WTC11 (cell line): ENCODE results near the gene LASP1NB.

Experiments used
- ATAC-seq: fragments of 200-7000 bp; cut with Tn5 transposase; 2 replicates; pipeline ENCODE4 v1.10.0; 2021; ENCODE audit warnings: mild to moderate bottlenecking, moderate library complexity
- CTCF ChIA-PET: fragments of 300-600 bp; sonication (Branson Sonifier 250); formaldehyde crosslinking; loops from one replicate; lab custom pipeline; 2021; ENCODE audit warnings: antibody characterized with exemption; lab: Charles Lee
- POLR2A ChIA-PET: fragments of 350-600 bp; sonication (Branson Sonifier 250); formaldehyde crosslinking; loops from one replicate; lab custom pipeline; 2021; ENCODE audit warnings: antibody characterized with exemption; lab: Charles Lee
- DNase-seq: peaks from one replicate; pipeline ENCODE4 v3.0.0; 2021; ENCODE audit warnings: low spot score
- H3K27ac Mint-ChIP-seq: 2 replicates; pipeline ENCODE4 v1.8.0; 2021; ENCODE audit warnings: mixed read lengths
- H3K27me3 Mint-ChIP-seq: 2 replicates; pipeline ENCODE4 v1.8.0; 2021; ENCODE audit warnings: low read depth, mild to moderate bottlenecking, moderate library complexity, mixed read lengths
- H3K36me3 Mint-ChIP-seq: 2 replicates; pipeline ENCODE4 v1.8.0; 2021; ENCODE audit warnings: mixed read lengths
- H3K4me1 Mint-ChIP-seq: 2 replicates; pipeline ENCODE4 v1.8.0; 2022; ENCODE audit warnings: mixed read lengths
- H3K4me3 Mint-ChIP-seq: 2 replicates; pipeline ENCODE4 v1.8.0; 2021; ENCODE audit warnings: mild to moderate bottlenecking, moderate library complexity, mixed read lengths
- H3K9me3 Mint-ChIP-seq: 2 replicates; pipeline ENCODE4 v1.8.0; 2021; ENCODE audit warnings: mixed read lengths
- ATF2 ChIP-seq: sonication (generic); formaldehyde crosslinking; IDR thresholded peaks from 2 replicates; pipeline ENCODE4 v1.8.1; 2022; ENCODE audit warnings: low read depth, missing genetic modification reagents, borderline replicate concordance
- CREM ChIP-seq: sonication (generic); formaldehyde crosslinking; IDR thresholded peaks from 2 replicates; pipeline ENCODE4 v1.8.1; 2022; ENCODE audit warnings: mild to moderate bottlenecking, missing genetic modification reagents, moderate library complexity
- GABPB1 ChIP-seq: sonication (generic); formaldehyde crosslinking; IDR thresholded peaks from 2 replicates; pipeline ENCODE4 v1.8.1; 2023; ENCODE audit warnings: mild to moderate bottlenecking, missing genetic modification reagents
- GTF2I ChIP-seq: fragments of 250-450 bp; sonication (Bioruptor Pico); conservative IDR thresholded peaks from 2 replicates; pipeline ENCODE4 v1.4.0; 2021; ENCODE audit warnings: mild to moderate bottlenecking
- OVOL2 ChIP-seq: fragments of 250-450 bp; sonication (Bioruptor Pico); IDR thresholded peaks from 2 replicates; pipeline ENCODE4 v1.9.0; 2021; ENCODE audit warnings: mild to moderate bottlenecking, borderline replicate concordance
- PRDM15 ChIP-seq: sonication (generic); formaldehyde crosslinking; IDR thresholded peaks from 2 replicates; pipeline ENCODE4 v1.8.0; 2022; ENCODE audit warnings: missing genetic modification reagents
- SMAD4 ChIP-seq: sonication (generic); formaldehyde crosslinking; IDR thresholded peaks from 2 replicates; pipeline ENCODE4 v1.8.0; 2022; ENCODE audit warnings: mild to moderate bottlenecking, missing genetic modification reagents
- ZNF121 ChIP-seq: sonication (generic); formaldehyde crosslinking; IDR thresholded peaks from 2 replicates; pipeline ENCODE4 v1.8.0; 2023; ENCODE audit warnings: missing genetic modification reagents
- ZNF138 ChIP-seq: sonication (generic); formaldehyde crosslinking; conservative IDR thresholded peaks from 2 replicates; pipeline ENCODE4 v1.8.1; 2022; ENCODE audit warnings: mild to moderate bottlenecking, moderate library complexity, missing genetic modification reagents
- ZNF232 ChIP-seq: sonication (generic); formaldehyde crosslinking; IDR thresholded peaks from 2 replicates; pipeline ENCODE4 v1.8.0; 2022; ENCODE audit warnings: mild to moderate bottlenecking, missing genetic modification reagents
- ZNF423 ChIP-seq: fragments of 250-450 bp; sonication (Bioruptor Pico); IDR thresholded peaks from 2 replicates; pipeline ENCODE4 v2.1.2; 2022; ENCODE audit warnings: mild to moderate bottlenecking, moderate library complexity
- TF ChIP-seq, protein P1 (sequence below): fragments of 250-450 bp; sonication (Bioruptor Pico); IDR thresholded peaks from 2 replicates; pipeline ENCODE4 v1.9.0; 2021; ENCODE audit warnings: moderate library complexity, mild to moderate bottlenecking, inconsistent platforms, borderline replicate concordance
- TF ChIP-seq, protein P2 (sequence below): sonication (generic); formaldehyde crosslinking; IDR thresholded peaks from 2 replicates; pipeline ENCODE4 v1.8.1; 2022; ENCODE audit warnings: missing genetic modification reagents, borderline replicate concordance
- TF ChIP-seq, protein P3 (sequence below): fragments of 200-600 bp; IDR thresholded peaks from 2 replicates; pipeline ENCODE4 v1.8.0; 2022; ENCODE audit warnings: antibody characterized with exemption
- TF ChIP-seq, protein P4 (sequence below): sonication (generic); formaldehyde crosslinking; IDR thresholded peaks from 2 replicates; pipeline ENCODE4 v1.8.1; 2023; ENCODE audit warnings: mild to moderate bottlenecking, missing genetic modification reagents, moderate library complexity
- TF ChIP-seq, protein P5 (sequence below): sonication (generic); formaldehyde crosslinking; IDR thresholded peaks from 2 replicates; pipeline ENCODE4 v1.8.1; 2022; ENCODE audit warnings: mild to moderate bottlenecking, moderate library complexity, missing genetic modification reagents
- TF ChIP-seq, protein P6 (sequence below): sonication (generic); formaldehyde crosslinking; IDR thresholded peaks from 2 replicates; pipeline ENCODE4 v1.8.1; 2022; ENCODE audit warnings: low read depth, mild to moderate bottlenecking, moderate library complexity, missing genetic modification reagents, borderline replicate concordance
- TF ChIP-seq, protein P7 (sequence below): sonication (generic); formaldehyde crosslinking; IDR thresholded peaks from 2 replicates; pipeline ENCODE4 v1.8.1; 2022; ENCODE audit warnings: mild to moderate bottlenecking, missing genetic modification reagents, moderate library complexity, borderline replicate concordance

LASP1NB gene

GRCh38 chr17:38958756-38959155 is 33.3 kb downstream of the LASP1NB start:
- no peaks in the 10 kb centered on the region for H3K9me3 Mint-ChIP-seq

DNA sequence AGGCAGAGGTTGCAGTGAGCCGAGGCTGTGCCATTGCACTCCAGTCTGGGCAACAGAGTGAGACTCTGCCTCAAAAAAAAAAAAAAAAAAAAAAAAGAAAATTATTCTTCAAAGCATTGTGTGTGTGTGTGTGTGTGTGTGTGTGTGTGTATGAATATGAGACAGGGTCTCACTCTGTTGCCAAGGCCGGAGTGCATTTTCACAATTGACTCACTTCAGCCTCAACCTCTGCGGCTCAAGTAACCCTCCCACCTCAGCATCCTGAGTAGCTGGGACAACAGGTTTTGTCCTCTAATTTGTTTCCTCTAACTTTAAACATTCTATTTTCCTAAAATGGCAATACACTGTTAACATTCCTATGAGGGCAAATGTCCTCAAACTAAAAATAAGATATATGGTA is 34.1 kb downstream of the LASP1NB start:
- Mint-ChIP-seq H3K9me3 (no peaks in the 10 kb centered on the region), H3K4me1 (no peaks in the 10 kb centered on the region), H3K27ac (no peak overlapping the region), H3K4me3 (no peak overlapping the region), H3K36me3 (no peaks in the 10 kb centered on the region), H3K27me3 (no peaks in the 10 kb centered on the region)
- DNase-seq, result no peak
- CTCF ChIA-PET, result interaction anchor here (1.0 kb wide), 1 partner anchor 24 kb away, joined by 3 read pairs; no protein-coding TSS in a partner anchor
- ATAC-seq, result no peak
- TF ChIP-seq GABPB1 (CRISPR knock-in tag) (no peak), GTF2I (CRISPR knock-in tag) (no peak), PRDM15 (CRISPR knock-in tag) (no peak)
- POLR2A ChIA-PET, result no interaction called here

More at GRCh38 chr17:38958756-38959155, 33.3 kb downstream of the LASP1NB start:
- Mint-ChIP-seq H3K36me3 (no peaks in the 10 kb centered on the region), H3K4me3 (no peak overlapping the region), H3K27me3 (no peaks in the 10 kb centered on the region), H3K27ac (no peak overlapping the region), H3K4me1 (no peaks in the 10 kb centered on the region)
- ATAC-seq (no peak), DNase-seq (no peak)
- CTCF ChIA-PET, result interaction anchor here (1.0 to 1.9 kb wide), 2 partner anchors 24 to 34 kb away, joined by 3 to 8 read pairs; partner anchors contain the start of gene LASP1NB
- no peak for TF ChIP-seq ZNF423 (CRISPR knock-in tag)
- TF ChIP-seq ZNF138 (CRISPR knock-in tag), result no peak
- TF ChIP-seq, protein P1, sequence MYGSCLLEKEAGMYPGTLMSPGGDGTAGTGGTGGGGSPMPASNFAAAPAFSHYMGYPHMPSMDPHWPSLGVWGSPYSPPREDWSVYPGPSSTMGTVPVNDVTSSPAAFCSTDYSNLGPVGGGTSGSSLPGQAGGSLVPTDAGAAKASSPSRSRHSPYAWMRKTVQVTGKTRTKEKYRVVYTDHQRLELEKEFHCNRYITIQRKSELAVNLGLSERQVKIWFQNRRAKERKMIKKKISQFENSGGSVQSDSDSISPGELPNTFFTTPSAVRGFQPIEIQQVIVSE (CRISPR knock-in tag), result no peak
- no peak for TF ChIP-seq ZNF232 (CRISPR knock-in tag)
- TF ChIP-seq ZNF121 (CRISPR knock-in tag), result no peak
- POLR2A ChIA-PET, result no interaction called here

DNA sequence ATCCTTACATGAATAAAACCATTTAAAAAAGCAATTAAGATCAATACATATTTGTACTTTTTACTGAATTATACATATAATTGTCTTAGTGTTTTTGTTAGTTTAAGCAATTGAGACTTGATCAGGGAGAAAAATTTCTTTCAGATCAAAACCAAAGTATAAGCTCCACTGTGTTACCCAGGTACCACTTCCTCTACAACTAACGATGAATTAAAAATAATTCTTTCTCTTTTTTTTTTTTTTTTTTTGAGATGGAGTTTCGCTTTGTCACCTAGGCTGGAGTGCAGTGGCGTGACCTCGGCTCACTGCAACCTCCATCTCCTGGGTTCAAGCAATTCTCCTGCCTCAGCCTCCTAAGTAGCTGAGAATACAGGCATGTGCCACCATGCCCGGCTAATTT is 35.0 kb downstream of the LASP1NB start:
- Mint-ChIP-seq H3K36me3 (no peaks in the 10 kb centered on the region), H3K27me3 (no peaks in the 10 kb centered on the region), H3K9me3 (no peaks in the 10 kb centered on the region), H3K4me1 (no peaks in the 10 kb centered on the region), H3K27ac (no peak overlapping the region), H3K4me3 (no peak overlapping the region)
- no peak for ATAC-seq
- ChIA-PET POLR2A (interaction anchor here (0.6 kb wide), 1 partner anchor 139 kb away, joined by 3 read pairs; no protein-coding TSS in a partner anchor), CTCF (no interaction called here)
- DNase-seq, result no peak
- TF ChIP-seq, protein P2, sequence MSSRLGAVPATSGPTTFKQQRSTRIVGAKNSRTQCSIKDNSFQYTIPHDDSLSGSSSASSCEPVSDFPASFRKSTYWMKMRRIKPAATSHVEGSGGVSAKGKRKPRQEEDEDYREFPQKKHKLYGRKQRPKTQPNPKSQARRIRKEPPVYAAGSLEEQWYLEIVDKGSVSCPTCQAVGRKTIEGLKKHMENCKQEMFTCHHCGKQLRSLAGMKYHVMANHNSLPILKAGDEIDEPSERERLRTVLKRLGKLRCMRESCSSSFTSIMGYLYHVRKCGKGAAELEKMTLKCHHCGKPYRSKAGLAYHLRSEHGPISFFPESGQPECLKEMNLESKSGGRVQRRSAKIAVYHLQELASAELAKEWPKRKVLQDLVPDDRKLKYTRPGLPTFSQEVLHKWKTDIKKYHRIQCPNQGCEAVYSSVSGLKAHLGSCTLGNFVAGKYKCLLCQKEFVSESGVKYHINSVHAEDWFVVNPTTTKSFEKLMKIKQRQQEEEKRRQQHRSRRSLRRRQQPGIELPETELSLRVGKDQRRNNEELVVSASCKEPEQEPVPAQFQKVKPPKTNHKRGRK (CRISPR knock-in tag), result no peak
- no peak for TF ChIP-seq GTF2I (CRISPR knock-in tag)
- TF ChIP-seq ATF2 (CRISPR knock-in tag), result no peak
- TF ChIP-seq, protein P3, sequence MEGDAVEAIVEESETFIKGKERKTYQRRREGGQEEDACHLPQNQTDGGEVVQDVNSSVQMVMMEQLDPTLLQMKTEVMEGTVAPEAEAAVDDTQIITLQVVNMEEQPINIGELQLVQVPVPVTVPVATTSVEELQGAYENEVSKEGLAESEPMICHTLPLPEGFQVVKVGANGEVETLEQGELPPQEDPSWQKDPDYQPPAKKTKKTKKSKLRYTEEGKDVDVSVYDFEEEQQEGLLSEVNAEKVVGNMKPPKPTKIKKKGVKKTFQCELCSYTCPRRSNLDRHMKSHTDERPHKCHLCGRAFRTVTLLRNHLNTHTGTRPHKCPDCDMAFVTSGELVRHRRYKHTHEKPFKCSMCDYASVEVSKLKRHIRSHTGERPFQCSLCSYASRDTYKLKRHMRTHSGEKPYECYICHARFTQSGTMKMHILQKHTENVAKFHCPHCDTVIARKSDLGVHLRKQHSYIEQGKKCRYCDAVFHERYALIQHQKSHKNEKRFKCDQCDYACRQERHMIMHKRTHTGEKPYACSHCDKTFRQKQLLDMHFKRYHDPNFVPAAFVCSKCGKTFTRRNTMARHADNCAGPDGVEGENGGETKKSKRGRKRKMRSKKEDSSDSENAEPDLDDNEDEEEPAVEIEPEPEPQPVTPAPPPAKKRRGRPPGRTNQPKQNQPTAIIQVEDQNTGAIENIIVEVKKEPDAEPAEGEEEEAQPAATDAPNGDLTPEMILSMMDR, result no peak
- TF ChIP-seq, protein P4, sequence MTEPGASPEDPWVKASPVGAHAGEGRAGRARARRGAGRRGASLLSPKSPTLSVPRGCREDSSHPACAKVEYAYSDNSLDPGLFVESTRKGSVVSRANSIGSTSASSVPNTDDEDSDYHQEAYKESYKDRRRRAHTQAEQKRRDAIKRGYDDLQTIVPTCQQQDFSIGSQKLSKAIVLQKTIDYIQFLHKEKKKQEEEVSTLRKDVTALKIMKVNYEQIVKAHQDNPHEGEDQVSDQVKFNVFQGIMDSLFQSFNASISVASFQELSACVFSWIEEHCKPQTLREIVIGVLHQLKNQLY (CRISPR knock-in tag), result no peak
- TF ChIP-seq SMAD4, result no peak
- TF ChIP-seq, protein P5, sequence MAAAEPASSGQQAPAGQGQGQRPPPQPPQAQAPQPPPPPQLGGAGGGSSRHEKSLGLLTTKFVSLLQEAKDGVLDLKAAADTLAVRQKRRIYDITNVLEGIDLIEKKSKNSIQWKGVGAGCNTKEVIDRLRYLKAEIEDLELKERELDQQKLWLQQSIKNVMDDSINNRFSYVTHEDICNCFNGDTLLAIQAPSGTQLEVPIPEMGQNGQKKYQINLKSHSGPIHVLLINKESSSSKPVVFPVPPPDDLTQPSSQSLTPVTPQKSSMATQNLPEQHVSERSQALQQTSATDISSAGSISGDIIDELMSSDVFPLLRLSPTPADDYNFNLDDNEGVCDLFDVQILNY (CRISPR knock-in tag), result no peak
- TF ChIP-seq CREM, result no peak
- TF ChIP-seq, protein P6, sequence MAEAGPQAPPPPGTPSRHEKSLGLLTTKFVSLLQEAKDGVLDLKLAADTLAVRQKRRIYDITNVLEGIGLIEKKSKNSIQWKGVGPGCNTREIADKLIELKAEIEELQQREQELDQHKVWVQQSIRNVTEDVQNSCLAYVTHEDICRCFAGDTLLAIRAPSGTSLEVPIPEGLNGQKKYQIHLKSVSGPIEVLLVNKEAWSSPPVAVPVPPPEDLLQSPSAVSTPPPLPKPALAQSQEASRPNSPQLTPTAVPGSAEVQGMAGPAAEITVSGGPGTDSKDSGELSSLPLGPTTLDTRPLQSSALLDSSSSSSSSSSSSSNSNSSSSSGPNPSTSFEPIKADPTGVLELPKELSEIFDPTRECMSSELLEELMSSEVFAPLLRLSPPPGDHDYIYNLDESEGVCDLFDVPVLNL (CRISPR knock-in tag), result no peak
- TF ChIP-seq OVOL2 (CRISPR knock-in tag), result no peak
- TF ChIP-seq, protein P7, sequence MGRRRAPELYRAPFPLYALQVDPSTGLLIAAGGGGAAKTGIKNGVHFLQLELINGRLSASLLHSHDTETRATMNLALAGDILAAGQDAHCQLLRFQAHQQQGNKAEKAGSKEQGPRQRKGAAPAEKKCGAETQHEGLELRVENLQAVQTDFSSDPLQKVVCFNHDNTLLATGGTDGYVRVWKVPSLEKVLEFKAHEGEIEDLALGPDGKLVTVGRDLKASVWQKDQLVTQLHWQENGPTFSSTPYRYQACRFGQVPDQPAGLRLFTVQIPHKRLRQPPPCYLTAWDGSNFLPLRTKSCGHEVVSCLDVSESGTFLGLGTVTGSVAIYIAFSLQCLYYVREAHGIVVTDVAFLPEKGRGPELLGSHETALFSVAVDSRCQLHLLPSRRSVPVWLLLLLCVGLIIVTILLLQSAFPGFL (CRISPR knock-in tag), result no peak
